Neural cell (in vitro differentiated cells): ENCODE results near the gene STK38L.

Experiments
- CTCF ChIP-seq: fragments of 450-650 bp; IDR thresholded peaks from 2 replicates; pipeline ENCODE4 v1.5.1; 2014; ENCODE audit warnings: antibody characterized with exemption, mild to moderate bottlenecking, moderate library complexity; ENCODE audit not compliant: poor library complexity, severe bottlenecking
- EP300 ChIP-seq: fragments of 450-650 bp; conservative IDR thresholded peaks from 2 replicates; pipeline ENCODE4 v1.6.1; 2014; ENCODE audit warnings: antibody characterized with exemption, mild to moderate bottlenecking, moderate library complexity; ENCODE audit not compliant: poor library complexity, severe bottlenecking
- EZH2 ChIP-seq: fragments of 200-600, 300-800 bp; shearing (Covaris generic), sonication (generic); IDR thresholded peaks from 2 replicates; pipeline ENCODE4 v1.6.1; 2014; ENCODE audit warnings: antibody characterized with exemption, low read length, borderline replicate concordance, mild to moderate bottlenecking; ENCODE audit not compliant: insufficient read depth, poor library complexity, severe bottlenecking
- MXI1 ChIP-seq: fragments of 450-650 bp; conservative IDR thresholded peaks from 2 replicates; pipeline ENCODE4 v1.6.1; 2014; ENCODE audit warnings: antibody characterized with exemption, mild to moderate bottlenecking; ENCODE audit not compliant: poor library complexity, severe bottlenecking
- POLR2AphosphoS5 ChIP-seq: IDR thresholded peaks from 2 replicates; pipeline ENCODE4 v1.6.1; 2012
- RAD21 ChIP-seq: fragments of 450-650 bp; conservative IDR thresholded peaks from 2 replicates; pipeline ENCODE4 v1.6.1; 2014; ENCODE audit warnings: antibody characterized with exemption, mild to moderate bottlenecking, moderate library complexity
- REST ChIP-seq: IDR thresholded peaks from 2 replicates; pipeline ENCODE4 v1.6.1; 2012; ENCODE audit warnings: borderline replicate concordance
- TAF1 ChIP-seq: IDR thresholded peaks from 2 replicates; pipeline ENCODE4 v1.6.1; 2012; ENCODE audit warnings: low read depth

DNA sequence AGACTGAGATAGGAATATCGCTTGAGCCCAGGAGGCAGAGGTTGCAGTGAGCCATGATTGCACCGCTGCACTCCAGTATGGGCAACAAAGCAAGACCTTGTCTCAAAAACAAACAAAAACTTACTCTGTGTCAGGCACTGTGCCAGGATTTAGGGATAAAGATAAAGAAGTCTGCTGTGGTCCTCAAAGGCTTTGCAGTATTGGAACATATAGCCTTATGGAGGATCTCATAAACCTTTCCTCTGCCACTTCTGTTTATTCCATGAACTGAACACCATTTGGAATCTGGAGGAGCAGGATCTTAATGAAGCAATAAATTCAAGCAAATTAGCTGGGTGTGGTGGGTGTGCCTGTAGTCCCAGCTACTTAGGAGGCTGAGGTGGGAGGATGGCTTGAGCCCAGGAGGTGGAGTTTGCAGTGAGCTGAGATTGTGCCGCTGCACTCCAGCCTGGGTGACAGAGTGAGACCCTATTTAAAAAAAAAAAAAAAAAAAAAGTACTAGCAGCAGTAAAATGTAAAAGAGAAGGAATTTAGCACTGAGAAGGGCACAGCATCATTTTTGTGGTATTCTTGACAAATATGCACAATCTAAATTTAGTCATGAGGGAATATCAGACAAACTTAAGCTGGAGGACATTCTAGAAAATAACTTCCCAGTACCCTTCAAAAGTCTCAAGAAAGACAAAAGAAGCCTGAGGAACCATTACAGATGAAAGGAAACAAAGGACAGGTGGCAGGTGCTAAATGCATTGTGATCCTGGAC is 115.7 kb downstream of the STK38L start:
- no peak for TF ChIP-seq POLR2AphosphoS5
- TF ChIP-seq CTCF = no peak
- no peak for TF ChIP-seq TAF1
- TF ChIP-seq EP300 = no peak
- no peak for TF ChIP-seq EZH2
- no peak for TF ChIP-seq REST
- no peak for TF ChIP-seq MXI1
- no peak for TF ChIP-seq RAD21
